T-cell (primary cell): ENCODE results near the gene PAN3. TPM values are rescaled to one million over a fixed set of nuclear protein-coding genes. Genes with fewer than 3 reads are reported as not detected.

Source experiments
- ATAC-seq, 4 experiments: fragments of 200-7000 bp in 3 of 4; fragments of 150-1000 bp in 1 of 4; cut with Tn5 transposase; replicated peaks in 1 of 4; 1 replicate in 3 of 4; 2 replicates in 1 of 4; pipeline ENCODE4 v1.10.0; 2021; ENCODE audit warnings: moderate library complexity in 3 of 4, mild to moderate bottlenecking in 2 of 4, moderate number of reproducible peaks in 1 of 4
- CTCF ChIA-PET, 2 donors: fragments of 300-600 bp; sonication (Branson Sonifier 250); formaldehyde crosslinking; loops; one replicate each; lab custom pipeline; 2022; ENCODE audit warnings: antibody characterized with exemption in 2 of 2; lab: Charles Lee
- POLR2A ChIA-PET, 2 donors: fragments of 300-600 bp; sonication (Branson Sonifier 250); formaldehyde crosslinking; loops; one replicate each; lab custom pipeline; 2022; ENCODE audit warnings: antibody characterized with exemption in 2 of 2; lab: Charles Lee
- DNase-seq, 35 experiments: peaks; one replicate each; pipeline versions ENCODE4 v3.0.0 to v3.0.0-alpha.2; 2013 to 2023
- H3K27ac ChIP-seq: one replicate; pipeline ENCODE4 v1.5.1; 2013; ENCODE audit warnings: low read length
- H3K27me3 ChIP-seq, 2 experiments: replicated peaks in 1 of 2; 1 replicate in 1 of 2; 2 replicates in 1 of 2; pipeline versions ENCODE4 v1.6.1 to v1.7.0; 2013; ENCODE audit warnings: low read length in 1 of 2, mixed read lengths in 1 of 2; ENCODE audit not compliant: control insufficient read depth in 2 of 2, insufficient read depth in 2 of 2; ENCODE audit errors: extremely low read depth in 1 of 2
- H3K36me3 ChIP-seq, 2 donors: 1 replicate in 1 of 2; 2 replicates in 1 of 2; pipeline versions ENCODE4 v1.6.1 to v1.7.0; 2013; ENCODE audit warnings: low read length in 1 of 2; ENCODE audit not compliant: control insufficient read depth in 2 of 2, insufficient read depth in 1 of 2; ENCODE audit errors: extremely low read depth in 1 of 2
- H3K4me1 ChIP-seq, 2 experiments: 1 replicate in 1 of 2; 2 replicates in 1 of 2; pipeline versions ENCODE4 v1.6.1 to v1.7.0; 2013; ENCODE audit warnings: low read length in 2 of 2, mixed read lengths in 1 of 2; ENCODE audit not compliant: insufficient read depth in 2 of 2, control insufficient read depth in 1 of 2; ENCODE audit errors: extremely low read depth in 1 of 2
- H3K4me3 ChIP-seq, 2 donors: 1 replicate in 1 of 2; 2 replicates in 1 of 2; pipeline versions ENCODE4 v1.5.1 to v1.7.0; 2013; ENCODE audit warnings: mild to moderate bottlenecking in 2 of 2, low read length in 1 of 2, moderate library complexity in 1 of 2; ENCODE audit not compliant: control insufficient read depth in 1 of 2; ENCODE audit errors: extremely low read depth in 1 of 2
- H3K9me3 ChIP-seq: 2 replicates; pipeline ENCODE4 v1.7.0; 2013
- H3K27ac Mint-ChIP-seq, 2 donors: one replicate each; pipeline ENCODE4 v1.8.0; 2020 to 2021; ENCODE audit warnings: mild to moderate bottlenecking in 2 of 2, mixed read lengths in 2 of 2
- H3K27me3 Mint-ChIP-seq, 2 donors: one replicate each; pipeline ENCODE4 v1.8.0; 2021 to 2022; ENCODE audit warnings: mixed read lengths in 2 of 2
- H3K36me3 Mint-ChIP-seq: one replicate; pipeline ENCODE4 v1.8.0; 2021; ENCODE audit warnings: mixed read lengths
- H3K4me1 Mint-ChIP-seq, 3 donors: one replicate each; pipeline ENCODE4 v1.8.0; 2020 to 2022; ENCODE audit warnings: mixed read lengths in 3 of 3, mild to moderate bottlenecking in 1 of 3
- H3K4me3 Mint-ChIP-seq, 3 donors: one replicate each; pipeline ENCODE4 v1.8.0; 2020 to 2022; ENCODE audit warnings: mild to moderate bottlenecking in 3 of 3, mixed read lengths in 3 of 3, moderate library complexity in 3 of 3
- H3K9me3 Mint-ChIP-seq, 3 donors: one replicate each; pipeline ENCODE4 v1.8.0; 2020 to 2022; ENCODE audit warnings: mixed read lengths in 3 of 3
- WGBS: methylation state at CpG from one replicate; pipeline ENCODE4 v1.1.5; 2013; ENCODE audit warnings: missing lambda C conversion rate; ENCODE audit not compliant: insufficient coverage; 5-methylcytosine and 5-hydroxymethylcytosine counted together
- total RNA-seq, 35 experiments: library from RNA in 6 of 35; stranded (reverse) in 6 of 35; fragments of 120-200 nt in 1 of 35; gene quantifications; one replicate each; pipeline versions ENCODE4 v1.2.1 to v1.2.4 and lab custom pipeline; 2013 to 2026

The PAN3 gene
- total RNA-seq, 5 donors from 2014 or later (not counting 1 experiment from before 2014, with no cell fraction given), result 62.9 to 79.6 (median 69.3) TPM

DNA sequence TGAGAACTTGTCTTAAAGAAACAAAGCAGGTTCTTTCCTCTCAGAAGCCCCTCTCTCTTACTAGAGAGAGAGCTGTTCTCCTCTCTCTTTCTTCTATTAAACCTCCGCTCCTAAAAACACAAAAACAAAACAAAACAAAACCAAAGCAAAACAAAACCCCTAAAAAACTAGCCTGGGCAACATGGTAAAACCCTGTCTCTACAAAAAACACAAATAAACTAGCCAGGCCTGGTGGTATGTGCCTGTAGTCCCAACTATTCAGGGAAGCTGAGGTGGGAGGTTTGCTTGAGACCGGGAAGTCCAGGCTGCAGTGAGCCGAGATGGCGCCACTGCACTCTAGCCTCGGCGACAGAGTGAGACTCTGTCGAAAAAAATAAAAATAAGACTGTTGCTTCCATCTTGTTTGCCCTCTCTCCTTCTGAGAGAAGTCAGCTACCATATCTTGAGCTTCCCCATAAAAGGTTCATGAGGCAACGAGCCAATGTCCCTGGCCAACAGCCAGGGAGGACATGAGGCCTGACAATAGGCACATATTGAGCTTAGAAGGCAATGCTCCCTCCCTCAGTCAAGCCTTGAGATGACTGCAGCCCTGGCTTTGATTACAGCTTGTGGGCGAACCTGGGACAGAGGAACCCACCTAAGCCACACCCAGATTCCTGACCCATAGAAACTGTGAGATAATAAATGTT, 20.5 kb upstream of the PAN3 start:
- Mint-ChIP-seq H3K27me3 (peaks cover 4 to 11% of the 10 kb centered on the region in 2 donors), H3K36me3 (no peaks in the 10 kb centered on the region), H3K4me3 (no peak overlapping the region), H3K4me1 (peaks cover 0 to 7% (median 5%) of the 10 kb centered on the region in 3 donors), H3K9me3 (no peaks in the 10 kb centered on the region), H3K27ac (no peak overlapping the region)
- no peak overlapping the region for H3K27ac ChIP-seq
- WGBS, result 87% methylated on average over 8 of the region's 9 CpGs
- POLR2A ChIA-PET, result no interaction called here
- H3K36me3 ChIP-seq, result no peaks in the 10 kb centered on the region
- peaks cover 0 to 9% of the 10 kb centered on the region in 2 experiments for H3K27me3 ChIP-seq
- H3K4me1 ChIP-seq, result no peaks in the 10 kb centered on the region
- no peaks in the 10 kb centered on the region for H3K9me3 ChIP-seq
- H3K4me3 ChIP-seq, result no peak overlapping the region
- DNase-seq (no peak), ATAC-seq (no peak)
- CTCF ChIA-PET, result interaction anchor here in 1 of 2 donors (1.0 kb wide), 1 partner anchor 36 kb away, joined by 3 read pairs; no protein-coding TSS in a partner anchor

DNA sequence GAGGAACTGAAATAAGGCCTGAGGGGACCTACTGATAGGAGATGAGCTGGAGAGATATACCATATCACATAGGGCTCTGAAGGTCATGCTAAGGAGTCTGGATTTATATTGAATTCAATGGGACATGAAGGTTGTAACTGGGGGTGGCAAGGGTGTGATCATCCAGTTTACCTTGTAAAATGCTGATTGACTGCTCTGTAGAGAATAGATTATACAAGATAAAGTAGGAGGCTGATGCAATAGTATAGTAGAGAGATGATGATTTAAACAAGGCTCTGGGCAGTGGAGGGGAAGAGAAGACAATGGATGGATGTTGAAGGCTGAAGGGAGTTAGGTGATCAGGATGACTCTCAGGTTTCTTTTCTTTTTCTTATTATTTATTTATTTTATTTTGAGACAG, 18.0 kb upstream of the PAN3 start:
- no peak overlapping the region for H3K27ac ChIP-seq
- POLR2A ChIA-PET, result no interaction called here
- peaks cover 4 to 11% of the 10 kb centered on the region in 2 donors for H3K27me3 Mint-ChIP-seq

DNA sequence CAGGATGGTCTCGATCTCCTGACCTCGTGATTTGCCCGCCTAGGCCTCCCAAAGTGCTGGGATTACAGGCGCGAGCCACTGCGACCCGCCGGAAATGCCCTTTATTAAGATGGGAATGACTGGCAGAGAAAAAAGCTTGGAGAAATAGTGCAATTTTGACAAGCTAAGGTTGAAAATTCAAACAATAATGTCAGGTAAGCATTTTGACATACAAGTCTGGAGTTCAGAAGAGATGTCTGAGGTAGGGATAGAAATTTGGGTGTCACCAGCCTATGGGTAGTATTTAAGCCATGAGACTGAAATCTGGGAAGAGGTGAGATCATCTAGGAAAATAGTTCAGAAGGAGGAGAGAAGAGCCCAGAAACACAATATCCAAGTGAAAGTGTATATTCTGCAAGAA, 17.1 kb upstream of the PAN3 start:
- WGBS, result 100% methylated on average over 6 of the region's 8 CpGs
- Mint-ChIP-seq H3K4me3 (no peak overlapping the region), H3K9me3 (no peaks in the 10 kb centered on the region)

More for the DNA sequence above, 18.0 kb upstream of the PAN3 start:
- CTCF ChIA-PET, result no interaction called here
- H3K4me3 ChIP-seq, result no peak overlapping the region
- no peak for ATAC-seq
- Mint-ChIP-seq H3K9me3 (no peaks in the 10 kb centered on the region), H3K4me3 (no peak overlapping the region), H3K36me3 (no peaks in the 10 kb centered on the region), H3K4me1 (peaks cover 0 to 7% (median 5%) of the 10 kb centered on the region in 3 donors), H3K27ac (no peak overlapping the region)
- peaks cover 0 to 9% of the 10 kb centered on the region in 2 experiments for H3K27me3 ChIP-seq
- H3K4me1 ChIP-seq, result no peaks in the 10 kb centered on the region
- no peak for DNase-seq
- H3K36me3 ChIP-seq, result no peaks in the 10 kb centered on the region
- H3K9me3 ChIP-seq, result no peaks in the 10 kb centered on the region

GRCh38 chr13:28128030-28128429, 10.3 kb upstream of the PAN3 start:
- Mint-ChIP-seq H3K4me3 (no peak overlapping the region), H3K4me1 (no peaks in the 10 kb centered on the region), H3K9me3 (no peaks in the 10 kb centered on the region), H3K27ac (no peak overlapping the region), H3K36me3 (no peaks in the 10 kb centered on the region), H3K27me3 (no peaks in the 10 kb centered on the region)
- Histone ChIP-seq H3K36me3 (no peaks in the 10 kb centered on the region), H3K27me3 (no peaks in the 10 kb centered on the region), H3K4me3 (no peak overlapping the region), H3K4me1 (no peaks in the 10 kb centered on the region), H3K9me3 (no peaks in the 10 kb centered on the region), H3K27ac (no peak overlapping the region)
- POLR2A ChIA-PET, result no interaction called here
- ATAC-seq (no peak), DNase-seq (no peak)
- CTCF ChIA-PET, result interaction anchor here (0.6 to 0.7 kb wide), 3 partner anchors 100 to 580 kb away, joined by 3 to 4 read pairs (median 3); no protein-coding TSS in a partner anchor

More for the DNA sequence above, 17.1 kb upstream of the PAN3 start:
- ATAC-seq (no peak), DNase-seq (no peak)
- no peaks in the 10 kb centered on the region for H3K36me3 Mint-ChIP-seq
- no peak overlapping the region for H3K27ac Mint-ChIP-seq
- peaks cover 0 to 7% (median 5%) of the 10 kb centered on the region in 3 donors for H3K4me1 Mint-ChIP-seq
- CTCF ChIA-PET, result no interaction called here
- Histone ChIP-seq H3K36me3 (no peaks in the 10 kb centered on the region), H3K4me3 (no peak overlapping the region), H3K27me3 (peaks cover 0 to 9% of the 10 kb centered on the region in 2 experiments), H3K9me3 (no peaks in the 10 kb centered on the region), H3K27ac (no peak overlapping the region), H3K4me1 (no peaks in the 10 kb centered on the region)
- POLR2A ChIA-PET, result no interaction called here
- H3K27me3 Mint-ChIP-seq, result peaks cover 4 to 10% of the 10 kb centered on the region in 2 donors

- CTCF ChIA-PET, result interaction anchor here (0.6 to 0.7 kb wide), 3 partner anchors 99 to 579 kb away, joined by 3 to 4 read pairs (median 3); no protein-coding TSS in a partner anchor
- H3K27ac Mint-ChIP-seq, result no peak overlapping the region
- POLR2A ChIA-PET, result no interaction called here
- DNase-seq, result no peak
- H3K36me3 ChIP-seq, result no peaks in the 10 kb centered on the region
- ATAC-seq, result no peak
- no peaks in the 10 kb centered on the region for H3K27me3 ChIP-seq
- H3K27me3 Mint-ChIP-seq, result no peaks in the 10 kb centered on the region
- H3K9me3 Mint-ChIP-seq, result no peaks in the 10 kb centered on the region
- no peaks in the 10 kb centered on the region for H3K9me3 ChIP-seq
- H3K4me1 Mint-ChIP-seq, result no peaks in the 10 kb centered on the region
- H3K4me3 ChIP-seq, result no peak overlapping the region
- no peaks in the 10 kb centered on the region for H3K36me3 Mint-ChIP-seq
- no peaks in the 10 kb centered on the region for H3K4me1 ChIP-seq
- H3K27ac ChIP-seq, result no peak overlapping the region
- no peak overlapping the region for H3K4me3 Mint-ChIP-seq
Measured at GRCh38 chr13:28128926-28129325, 9.4 kb upstream of the PAN3 start.

- Histone ChIP-seq H3K4me1 (no peaks in the 10 kb centered on the region), H3K27ac (no peak overlapping the region), H3K27me3 (no peaks in the 10 kb centered on the region), H3K4me3 (no peak overlapping the region), H3K9me3 (no peaks in the 10 kb centered on the region), H3K36me3 (no peaks in the 10 kb centered on the region)
- no peaks in the 10 kb centered on the region for H3K9me3 Mint-ChIP-seq
- ATAC-seq, result no peak
- H3K4me1 Mint-ChIP-seq, result no peaks in the 10 kb centered on the region
- H3K27ac Mint-ChIP-seq, result no peak overlapping the region
- ChIA-PET POLR2A (interaction anchor here in 1 of 2 donors (0.6 kb wide), 1 partner anchor 32 kb away, joined by 4 read pairs; no protein-coding TSS in a partner anchor), CTCF (interaction anchor here in 1 of 2 donors (0.6 kb wide), 1 partner anchor 497 kb away, joined by 3 read pairs; no protein-coding TSS in a partner anchor)
- 86% methylated on average over 1 of the region's 5 CpGs for WGBS
- DNase-seq, result no peak
- H3K27me3 Mint-ChIP-seq, result no peaks in the 10 kb centered on the region
- H3K4me3 Mint-ChIP-seq, result no peak overlapping the region
- H3K36me3 Mint-ChIP-seq, result no peaks in the 10 kb centered on the region
Measured at GRCh38 chr13:28129911-28130693, 8.2 kb upstream of the PAN3 start.
